Endothelial cell of umbilical vein (primary cell): ENCODE data around the gene UCK1. TPM values are rescaled to one million over a fixed set of nuclear protein-coding genes. Genes with fewer than 3 reads are reported as not detected.

Experiments
- BruUV-seq: library from RNA; stranded (reverse); fragments of 400-500 nt; replicated peaks from 2 replicates; lab custom pipeline; 2021; lab: Mats Ljungman, UMichigan
- CTCF ChIA-PET: fragments of 300-600, 350-600 bp; sonication (Branson Sonifier 250); formaldehyde crosslinking; loops from one replicate; lab custom pipeline; 2021; ENCODE audit warnings: antibody characterized with exemption, inconsistent platforms; lab: Charles Lee
- POLR2A ChIA-PET: fragments of 300-600, 350-600 bp; sonication (Branson Sonifier 250); formaldehyde crosslinking; loops from one replicate; lab custom pipeline; 2021; ENCODE audit warnings: antibody characterized with exemption, inconsistent platforms; lab: Charles Lee
- DNase-seq: peaks from one replicate; pipeline ENCODE4 v3.0.0-alpha.2; 2011; ENCODE audit warnings: low read depth, low spot score
- FAIRE-seq: peaks from 2 replicates; lab custom pipeline; 2011; peaks lifted over from hg19 to GRCh38; lab: Jason Lieb, UNC
- H2AFZ ChIP-seq: 2 replicates; pipeline ENCODE4 v1.6.0; 2012; ENCODE audit warnings: low read depth, low read length, control low read depth, inconsistent platforms
- H3K27ac ChIP-seq: 2 replicates; pipeline ENCODE4 v1.5.1; 2011; ENCODE audit warnings: low read depth, mild to moderate bottlenecking, control low read depth, low read length, moderate library complexity; ENCODE audit not compliant: insufficient read depth
- H3K27me3 ChIP-seq, 2 experiments: 2 replicates each; pipeline versions ENCODE4 v1.6.0 to v1.6.1; 2011; ENCODE audit warnings: low read length in 2 of 2, mixed read lengths in 1 of 2; ENCODE audit not compliant: control insufficient read depth in 2 of 2, insufficient read depth in 2 of 2
- H3K36me3 ChIP-seq, 2 experiments: 2 replicates in 1 of 2; 3 replicates in 1 of 2; pipeline ENCODE4 v1.5.1; 2011; ENCODE audit warnings: low read length in 2 of 2, mild to moderate bottlenecking in 1 of 2, moderate library complexity in 1 of 2; ENCODE audit not compliant: control insufficient read depth in 2 of 2, insufficient read depth in 2 of 2; ENCODE audit errors: extremely low read depth in 1 of 2
- H3K4me1 ChIP-seq: 3 replicates; pipeline ENCODE4 v1.5.1; 2011; ENCODE audit warnings: mild to moderate bottlenecking, low read length; ENCODE audit not compliant: control insufficient read depth, insufficient read depth; ENCODE audit errors: extremely low read depth
- H3K4me2 ChIP-seq: 2 replicates; pipeline ENCODE4 v1.6.1; 2011; ENCODE audit warnings: low read length, control low read depth, mixed read lengths; ENCODE audit not compliant: insufficient read depth
- H3K4me3 ChIP-seq, 3 experiments: fragments of 200-600 bp in 1 of 3; sonication (generic), shearing (Covaris generic) in 1 of 3; replicated peaks in 1 of 3; 2 replicates each; pipeline ENCODE4 v1.5.1; 2011 to 2016; ENCODE audit warnings: control low read depth in 3 of 3, low read length in 3 of 3, mild to moderate bottlenecking in 2 of 3, inconsistent platforms in 1 of 3, low read depth in 1 of 3, moderate library complexity in 1 of 3; ENCODE audit not compliant: insufficient read depth in 1 of 3
- H3K79me2 ChIP-seq: 2 replicates; pipeline ENCODE4 v1.6.0; 2012; ENCODE audit warnings: low read length, inconsistent platforms; ENCODE audit not compliant: control insufficient read depth, insufficient read depth
- H3K9ac ChIP-seq: replicated peaks from 2 replicates; pipeline ENCODE3; 2011; ENCODE audit warnings: low read length, control low read depth; ENCODE audit not compliant: insufficient read depth; ENCODE audit errors: extremely low read depth
- H3K9me1 ChIP-seq: replicated peaks from 3 replicates; pipeline ENCODE4 v1.6.0; 2011; ENCODE audit warnings: mild to moderate bottlenecking, low read length; ENCODE audit not compliant: control insufficient read depth, insufficient read depth; ENCODE audit errors: extremely low read depth
- H3K9me3 ChIP-seq: replicated peaks from 2 replicates; pipeline ENCODE4 v1.5.1; 2012; ENCODE audit warnings: low read length, inconsistent platforms; ENCODE audit not compliant: control insufficient read depth, insufficient read depth
- H4K20me1 ChIP-seq: replicated peaks from 2 replicates; pipeline ENCODE3; 2011; ENCODE audit warnings: mild to moderate bottlenecking, low read length; ENCODE audit not compliant: control insufficient read depth, insufficient read depth; ENCODE audit errors: extremely low read depth
- CTCF ChIP-seq, 2 donors: IDR thresholded peaks; 1 replicate in 1 of 2; 2 replicates in 1 of 2; pipeline ENCODE4 v1.5.1; 2011; ENCODE audit warnings: low read length in 2 of 2, mild to moderate bottlenecking in 2 of 2, moderate library complexity in 2 of 2, control low read depth in 1 of 2, inconsistent platforms in 1 of 2, low read depth in 1 of 2; ENCODE audit not compliant: insufficient read depth in 1 of 2; ENCODE audit errors: extremely low read depth in 1 of 2
- EZH2 ChIP-seq: IDR thresholded peaks from 2 replicates; pipeline ENCODE4 v1.6.1; 2012; ENCODE audit warnings: borderline replicate concordance, low read depth, mild to moderate bottlenecking, moderate library complexity, low read length, inconsistent platforms; ENCODE audit not compliant: severe bottlenecking
- FOS ChIP-seq: IDR thresholded peaks from 2 replicates; pipeline ENCODE4 v1.6.1; 2011; ENCODE audit warnings: mild to moderate bottlenecking, low read length, moderate library complexity, borderline replicate concordance; ENCODE audit not compliant: insufficient read depth
- GATA2 ChIP-seq: IDR thresholded peaks from 2 replicates; pipeline ENCODE4 v1.7.0; 2011; ENCODE audit warnings: low read depth, mild to moderate bottlenecking, moderate library complexity, mixed read lengths, low read length; ENCODE audit not compliant: insufficient read length, insufficient read depth
- JUN ChIP-seq: IDR thresholded peaks from 2 replicates; pipeline ENCODE4 v1.6.1; 2011; ENCODE audit warnings: borderline replicate concordance, low read depth; ENCODE audit not compliant: insufficient read length, insufficient read depth
- MAX ChIP-seq: IDR thresholded peaks from 2 replicates; pipeline ENCODE4 v1.6.1; 2011; ENCODE audit not compliant: insufficient read depth, insufficient read length
- MYC ChIP-seq: IDR thresholded peaks from one replicate; pipeline ENCODE4 v1.6.1; 2011; ENCODE audit warnings: mild to moderate bottlenecking, low read depth, low read length
- POLR2A ChIP-seq: IDR thresholded peaks from 2 replicates; pipeline ENCODE4 v1.6.1; 2012; ENCODE audit warnings: low read depth, mild to moderate bottlenecking, control low read depth, low read length
- POLR2AphosphoS5 ChIP-seq: IDR thresholded peaks from 2 replicates; pipeline ENCODE4 v1.6.1; 2012; ENCODE audit warnings: low read depth, mild to moderate bottlenecking, control low read depth, low read length, moderate library complexity; ENCODE audit not compliant: insufficient read depth
- dilution Hi-C: fragments of 300-500 bp; cut with MboI; formaldehyde crosslinking; loops from one replicate; pipeline ENCODE4 v1.15.0; 2019; ENCODE audit warnings: low sequenced_read_pairs; ENCODE audit not compliant: extremely low pct_ligation_motif_present
- intact Hi-C: fragments of 100-400 bp; cut with micrococcal nuclease; formaldehyde crosslinking; loops from one replicate; pipeline ENCODE4 v1.10.0; 2022
- polyA plus RNA-seq, 4 experiments: library from polyadenylated mRNA; depleted of rRNA in 3 of 4; stranded (reverse) in 3 of 4; unstranded in 1 of 4; fragments of >200 nt; gene quantifications; 2 replicates each; pipeline versions ENCODE4 v1.2.1 to v1.2.3, GENCODE V29; 2011 to 2012; ENCODE audit warnings: missing spikeins in 1 of 4
- total RNA-seq: library from RNA; stranded (reverse); gene quantifications from 2 replicates; pipeline ENCODE4 v1.2.3, GENCODE V29; 2021

Gene UCK1
- total and polyA plus RNA-seq, 2 donors (not counting 3 experiments of a cell fraction or from before 2014, with no cell fraction given) = 23.6 to 30.1 TPM

- TF ChIP-seq EZH2 (no peak), CTCF (IDR thresholded peaks at IDR 0.05; ENCODE audit: extremely low read depth in 1 of 2, insufficient read depth in 1 of 2, low read depth in 1 of 2, low read length in 2 of 2) (no peak), FOS (no peak), MAX (no peak), MYC (no peak), GATA2 (no peak), JUN (no peak), POLR2AphosphoS5 (no peak), POLR2A (no peak)
- Histone ChIP-seq H3K9ac (no peak overlapping the region), H3K4me3 (no peak overlapping the region), H3K9me1 (no peaks in the 10 kb centered on the region), H4K20me1 (no peaks in the 10 kb centered on the region), H3K4me1 (no peaks in the 10 kb centered on the region), H3K27me3 (no peaks in the 10 kb centered on the region), H2AFZ (no peak overlapping the region), H3K4me2 (no peak overlapping the region), H3K27ac (no peak overlapping the region), H3K79me2 (no peaks in the 10 kb centered on the region), H3K36me3 (peaks cover 53 to 89% of the 10 kb centered on the region in 2 experiments), H3K9me3 (no peaks in the 10 kb centered on the region)
- POLR2A ChIA-PET = no interaction called here
- FAIRE-seq (no peak), DNase-seq (no peak)
- dilution Hi-C loops = no loop called here
- no TSS peak for BruUV-seq
- CTCF ChIA-PET = interaction anchor here (0.7 kb wide), 1 partner anchor 37 kb away, joined by 3 read pairs; no protein-coding TSS in a partner anchor
- intact Hi-C loops = no loop called here
These were observed 36.7 kb downstream of the UCK1 start for GRCh38 chr9:131494296-131494870.
